Neural progenitor cell (in vitro differentiated cells): ENCODE data around the gene FBXO15. TPM values are rescaled to one million over a fixed set of nuclear protein-coding genes. Genes with fewer than 3 reads are reported as not detected.

Source experiments
- DNase-seq: peaks from one replicate; pipeline ENCODE4 v3.0.0-alpha.2; 2016; ENCODE audit warnings: low spot score
- H2AFZ ChIP-seq: fragments of 200-600 bp; sonication (generic); replicated peaks from 2 replicates; pipeline ENCODE4 v1.6.1; 2016; ENCODE audit warnings: antibody characterized with exemption
- H3F3A ChIP-seq: fragments of 200-600 bp; sonication (generic); 2 replicates; pipeline ENCODE4 v1.6.1; 2016; ENCODE audit warnings: antibody characterized with exemption, low read depth
- H3K27ac ChIP-seq: fragments of 200-600 bp; sonication (generic); 2 replicates; pipeline ENCODE4 v1.5.1; 2016; ENCODE audit warnings: mild to moderate bottlenecking
- H3K27me3 ChIP-seq: fragments of 200-600 bp; sonication (generic); 2 replicates; pipeline ENCODE4 v1.6.1; 2016; ENCODE audit warnings: mild to moderate bottlenecking, moderate library complexity
- H3K36me3 ChIP-seq: fragments of 200-600 bp; sonication (generic); 2 replicates; pipeline ENCODE4 v1.5.1; 2016
- H3K4me1 ChIP-seq: fragments of 200-600 bp; sonication (generic); 2 replicates; pipeline ENCODE4 v1.6.1; 2016; ENCODE audit warnings: mixed run types
- H3K4me2 ChIP-seq: fragments of 200-600 bp; sonication (generic); 2 replicates; pipeline ENCODE4 v1.6.1; 2016
- H3K4me3 ChIP-seq: fragments of 200-600 bp; sonication (generic); 2 replicates; pipeline ENCODE4 v1.5.1; 2016
- H3K79me2 ChIP-seq: fragments of 200-600 bp; sonication (generic); 2 replicates; pipeline ENCODE4 v1.6.1; 2016; ENCODE audit warnings: low read depth
- H3K9ac ChIP-seq: fragments of 200-600 bp; sonication (generic); 2 replicates; pipeline ENCODE4 v1.6.1; 2016
- H3K9me3 ChIP-seq: fragments of 200-600 bp; sonication (generic); 2 replicates; pipeline ENCODE4 v1.5.1; 2016; ENCODE audit warnings: low read depth
- H4K20me1 ChIP-seq: fragments of 200-600 bp; sonication (generic); 2 replicates; pipeline ENCODE4 v1.6.1; 2016; ENCODE audit warnings: low read depth
- H3K27ac Mint-ChIP-seq: 3 replicates; pipeline ENCODE4 v1.8.0; 2021; ENCODE audit warnings: mixed read lengths
- H3K27me3 Mint-ChIP-seq: 2 replicates; pipeline ENCODE4 v1.8.0; 2022; ENCODE audit warnings: low read depth, mild to moderate bottlenecking, inconsistent platforms, moderate library complexity, mixed read lengths; ENCODE audit not compliant: insufficient read depth
- H3K36me3 Mint-ChIP-seq: 3 replicates; pipeline ENCODE4 v1.8.0; 2021; ENCODE audit warnings: mixed read lengths
- H3K4me1 Mint-ChIP-seq: 3 replicates; pipeline ENCODE4 v1.8.0; 2021; ENCODE audit warnings: mixed read lengths
- H3K4me3 Mint-ChIP-seq: 3 replicates; pipeline ENCODE4 v1.8.0; 2021; ENCODE audit warnings: mild to moderate bottlenecking, moderate library complexity, mixed read lengths
- H3K9me3 Mint-ChIP-seq: 3 replicates; pipeline ENCODE4 v1.8.0; 2020; ENCODE audit warnings: mixed read lengths
- CTCF ChIP-seq: fragments of 200-600 bp; sonication (generic); IDR thresholded peaks from 2 replicates; pipeline ENCODE4 v1.5.1; 2017; ENCODE audit warnings: antibody characterized with exemption, mild to moderate bottlenecking
- EZH2 ChIP-seq: fragments of 200-600 bp; sonication (generic); IDR thresholded peaks from 2 replicates; pipeline ENCODE4 v1.6.1; 2017; ENCODE audit warnings: antibody characterized with exemption, mild to moderate bottlenecking, moderate library complexity
- EZH2phosphoT487 ChIP-seq: fragments of 200-600 bp; sonication (generic); IDR thresholded peaks from 2 replicates; pipeline ENCODE4 v1.6.1; 2017; ENCODE audit warnings: antibody characterized with exemption
- total RNA-seq: library from RNA; depleted of rRNA; stranded (reverse); fragments of >200 nt; gene quantifications from 2 replicates; pipeline ENCODE4 v1.2.3, GENCODE V29; 2015; ENCODE audit warnings: low replicate concordance

Gene FBXO15
- total RNA-seq, 1 donor from 2014 or later, result 2.2 TPM

- H4K20me1 ChIP-seq, result no peaks in the 10 kb centered on the region
- H3K27me3 Mint-ChIP-seq, result peaks cover 2% of the 10 kb centered on the region
- no peak for TF ChIP-seq CTCF
- TF ChIP-seq EZH2phosphoT487, result no peak
- no peak for TF ChIP-seq EZH2
- no peak overlapping the region for H2AFZ ChIP-seq
- no peak overlapping the region for H3K27ac Mint-ChIP-seq
- H3K9ac ChIP-seq, result no peak overlapping the region
- H3K4me3 ChIP-seq, result no peak overlapping the region
- no peaks in the 10 kb centered on the region for H3K79me2 ChIP-seq
- no peaks in the 10 kb centered on the region for H3K27me3 ChIP-seq
- H3K4me1 ChIP-seq, result no peaks in the 10 kb centered on the region
- H3K9me3 ChIP-seq, result no peaks in the 10 kb centered on the region
- no peak for DNase-seq
- no peak overlapping the region for H3K4me3 Mint-ChIP-seq
- H3K27ac ChIP-seq, result no peak overlapping the region
- H3K9me3 Mint-ChIP-seq, result no peaks in the 10 kb centered on the region
- H3K4me2 ChIP-seq, result no peak overlapping the region
- no peaks in the 10 kb centered on the region for H3K36me3 ChIP-seq
- H3K4me1 Mint-ChIP-seq, result peaks cover 7% of the 10 kb centered on the region
- no peaks in the 10 kb centered on the region for H3F3A ChIP-seq
- H3K36me3 Mint-ChIP-seq, result no peaks in the 10 kb centered on the region
These were observed 8.2 kb downstream of the FBXO15 start for GRCh38 chr18:74139411-74139810.

- H3K27ac ChIP-seq, result no peak overlapping the region
- no peaks in the 10 kb centered on the region for H3K9me3 Mint-ChIP-seq
- H3K4me2 ChIP-seq, result no peak overlapping the region
- no peaks in the 10 kb centered on the region for H3K27me3 ChIP-seq
- no peaks in the 10 kb centered on the region for H3F3A ChIP-seq
- no peak overlapping the region for H3K4me3 ChIP-seq
- no peaks in the 10 kb centered on the region for H3K9me3 ChIP-seq
- H3K4me1 Mint-ChIP-seq, result peaks cover 7% of the 10 kb centered on the region
- H3K4me1 ChIP-seq, result no peaks in the 10 kb centered on the region
- no peaks in the 10 kb centered on the region for H4K20me1 ChIP-seq
- no peak overlapping the region for H3K9ac ChIP-seq
- peaks cover 2% of the 10 kb centered on the region for H3K27me3 Mint-ChIP-seq
- DNase-seq, result no peak
- H2AFZ ChIP-seq, result peak overlapping the region; percentile 6
- no peak for TF ChIP-seq EZH2
- no peak for TF ChIP-seq CTCF
- TF ChIP-seq EZH2phosphoT487, result no peak
- H3K4me3 Mint-ChIP-seq, result no peak overlapping the region
- peaks cover 2% of the 10 kb centered on the region for H3K36me3 Mint-ChIP-seq
- no peaks in the 10 kb centered on the region for H3K79me2 ChIP-seq
- peak overlapping the region; percentile 26 for H3K27ac Mint-ChIP-seq
- H3K36me3 ChIP-seq, result no peaks in the 10 kb centered on the region
These were observed 9.6 kb downstream of the FBXO15 start for GRCh38 chr18:74137920-74138538.

GRCh38 chr18:74132201-74132600, 15.4 kb downstream of the FBXO15 start:
- no peak overlapping the region for H3K27ac ChIP-seq
- no peak overlapping the region for H3K27ac Mint-ChIP-seq
- no peaks in the 10 kb centered on the region for H3K36me3 ChIP-seq
- DNase-seq, result no peak
- no peak overlapping the region for H2AFZ ChIP-seq
- H3K4me2 ChIP-seq, result no peak overlapping the region
- peaks cover 13% of the 10 kb centered on the region for H3K4me1 ChIP-seq
- H3K9ac ChIP-seq, result no peak overlapping the region
- no peaks in the 10 kb centered on the region for H4K20me1 ChIP-seq
- no peaks in the 10 kb centered on the region for H3K27me3 Mint-ChIP-seq
- no peaks in the 10 kb centered on the region for H3K9me3 ChIP-seq
- peaks cover 5% of the 10 kb centered on the region for H3F3A ChIP-seq
- H3K4me3 ChIP-seq, result no peak overlapping the region
- H3K4me3 Mint-ChIP-seq, result no peak overlapping the region
- no peaks in the 10 kb centered on the region for H3K27me3 ChIP-seq
- peaks cover 22% of the 10 kb centered on the region for H3K4me1 Mint-ChIP-seq
- H3K36me3 Mint-ChIP-seq, result peaks cover 2% of the 10 kb centered on the region
- TF ChIP-seq EZH2, result no peak
- TF ChIP-seq EZH2phosphoT487, result no peak
- TF ChIP-seq CTCF, result no peak
- no peaks in the 10 kb centered on the region for H3K79me2 ChIP-seq
- H3K9me3 Mint-ChIP-seq, result no peaks in the 10 kb centered on the region
